Measurements from ENCODE around the gene MYG1. TPM values are rescaled to one million over a fixed set of nuclear protein-coding genes. Genes with fewer than 3 reads are reported as not detected.

Gene MYG1
- polyA plus RNA-seq, 3 donors, result 49.3 to 64.3 (median 55.7) TPM

DNA sequence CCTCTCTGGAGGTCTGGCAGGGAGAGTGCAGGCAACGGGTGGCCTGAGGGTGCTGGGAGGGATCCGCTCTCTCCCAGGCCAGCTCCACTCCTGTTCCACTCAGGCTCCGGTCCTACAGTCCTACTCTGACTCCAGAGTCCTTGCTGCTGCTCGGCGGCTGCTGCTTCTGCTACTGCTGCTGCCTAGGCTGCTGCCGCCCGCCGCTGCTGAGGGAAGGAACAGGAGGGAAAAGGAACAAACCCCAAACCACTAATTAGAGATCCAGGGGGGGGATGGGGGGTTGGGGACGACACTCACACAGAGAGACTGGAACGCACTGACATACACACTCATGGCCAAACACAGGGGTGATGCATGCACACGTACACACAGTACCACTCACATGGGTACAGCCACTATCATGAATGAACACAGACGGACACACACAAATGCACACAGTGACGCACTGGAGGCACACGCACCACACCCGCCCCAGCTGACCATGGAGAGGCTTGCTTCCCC is 36.7 kb downstream of the MYG1 start, which contains the start of gene SP7:
Gene SP7, minus strand, starts transcription at position 174 of the 501 bp plus-strand sequence. CDS start 708 bp downstream, outside the sequence.
- Histone ChIP-seq H3K9ac (ENCODE audit: insufficient read depth, low read length, poor library complexity, severe bottlenecking) (no peak within 1 kb of the TSS), H3K36me3 (replicated peaks in 1 of 2; ENCODE audit: control insufficient read depth in 1 of 2, insufficient read depth in 2 of 2, low read length in 2 of 2) (no peaks in the 10 kb centered on the region), H4K20me1 (ENCODE audit: insufficient read depth, low read length) (no peaks in the 10 kb centered on the region), H2AFZ (ENCODE audit: insufficient read depth, low read depth, low read length, poor library complexity, severe bottlenecking) (no peak within 1 kb of the TSS), H3K4me3 (replicated peaks in 1 of 3; ENCODE audit: low read depth in 2 of 3, low read length in 3 of 3) (no peak within 1 kb of the TSS), H3K27me3 (ENCODE audit: control insufficient read depth in 2 of 2, insufficient read depth in 2 of 2, low read length in 2 of 2) (peaks cover 5 to 37% of the 10 kb centered on the region in 2 donors), H3K79me2 (ENCODE audit: insufficient read depth, low read length) (no peaks in the 10 kb centered on the region), H3K4me1 (ENCODE audit: control insufficient read depth in 1 of 2, insufficient read depth in 2 of 2, low read length in 2 of 2) (peaks cover 6 to 9% of the 10 kb centered on the region in 2 donors), H3K4me2 (replicated peaks; ENCODE audit: extremely low read depth, low read length, poor library complexity, severe bottlenecking) (no peak within 1 kb of the TSS), H3K9me3 (replicated peaks in 1 of 2; ENCODE audit: control insufficient read depth in 1 of 2, insufficient read depth in 1 of 2, low read length in 2 of 2) (no peaks in the 10 kb centered on the region), H3K27ac (ENCODE audit: low read depth in 1 of 2, low read length in 2 of 2) (no peak within 1 kb of the TSS)
- H3K27me3 Mint-ChIP-seq (ENCODE audit: low read depth in 3 of 3), result peaks cover 46 to 74% (median 52%) of the 10 kb centered on the region in 3 donors
- H3K4me3 Mint-ChIP-seq, result peak within 1 kb of the TSS in 1 of 2 donors; percentile 76
- peaks cover 0 to 2% (median 0%) of the 10 kb centered on the region in 7 donors for H3K9me3 Mint-ChIP-seq
- peak within 1 kb of the TSS in 3 of 7 donors; percentile 44 to 70 (median 65) for H3K27ac Mint-ChIP-seq
- peaks cover 0 to 2% of the 10 kb centered on the region in 2 donors for H3K36me3 Mint-ChIP-seq
- peaks cover 21% of the 10 kb centered on the region for H3K4me1 Mint-ChIP-seq
- TF ChIP-seq, protein P1, sequence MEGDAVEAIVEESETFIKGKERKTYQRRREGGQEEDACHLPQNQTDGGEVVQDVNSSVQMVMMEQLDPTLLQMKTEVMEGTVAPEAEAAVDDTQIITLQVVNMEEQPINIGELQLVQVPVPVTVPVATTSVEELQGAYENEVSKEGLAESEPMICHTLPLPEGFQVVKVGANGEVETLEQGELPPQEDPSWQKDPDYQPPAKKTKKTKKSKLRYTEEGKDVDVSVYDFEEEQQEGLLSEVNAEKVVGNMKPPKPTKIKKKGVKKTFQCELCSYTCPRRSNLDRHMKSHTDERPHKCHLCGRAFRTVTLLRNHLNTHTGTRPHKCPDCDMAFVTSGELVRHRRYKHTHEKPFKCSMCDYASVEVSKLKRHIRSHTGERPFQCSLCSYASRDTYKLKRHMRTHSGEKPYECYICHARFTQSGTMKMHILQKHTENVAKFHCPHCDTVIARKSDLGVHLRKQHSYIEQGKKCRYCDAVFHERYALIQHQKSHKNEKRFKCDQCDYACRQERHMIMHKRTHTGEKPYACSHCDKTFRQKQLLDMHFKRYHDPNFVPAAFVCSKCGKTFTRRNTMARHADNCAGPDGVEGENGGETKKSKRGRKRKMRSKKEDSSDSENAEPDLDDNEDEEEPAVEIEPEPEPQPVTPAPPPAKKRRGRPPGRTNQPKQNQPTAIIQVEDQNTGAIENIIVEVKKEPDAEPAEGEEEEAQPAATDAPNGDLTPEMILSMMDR (IDR thresholded peaks at IDR 0.05), result no peak
- WGBS (ENCODE audit: insufficient coverage), result 13% methylated on average over 3 of the region's 15 CpGs
- DNase-seq, result peak in 1 of 3 donors; percentile 23
- intact Hi-C loops (cut with micrococcal nuclease), result no loop called here

DNA sequence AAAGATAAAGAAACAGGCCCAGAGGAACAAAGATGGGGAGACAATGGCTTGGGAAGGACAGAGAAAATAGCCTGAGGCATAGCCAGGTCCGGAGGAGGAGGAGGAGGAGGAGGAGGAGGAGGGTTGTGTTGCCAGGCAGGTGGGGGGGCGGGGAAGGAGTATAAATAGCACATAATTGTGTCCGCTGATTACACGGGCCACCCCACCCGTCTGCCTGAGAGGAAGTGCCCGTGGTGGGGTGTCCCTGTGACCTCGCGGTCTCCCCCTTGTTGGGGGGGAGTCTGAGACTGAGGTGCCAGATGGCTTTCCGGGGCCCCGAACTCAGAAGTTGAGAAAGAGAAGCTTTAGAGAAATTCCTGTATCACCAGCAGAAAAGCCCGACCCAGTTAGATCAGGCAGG is 38.5 kb downstream of the MYG1 start:
- H3K9me3 Mint-ChIP-seq, result peaks cover 0 to 5% (median 0%) of the 10 kb centered on the region in 7 donors
- H3K9me3 ChIP-seq (replicated peaks in 1 of 2; ENCODE audit: control insufficient read depth in 1 of 2, insufficient read depth in 1 of 2, low read length in 2 of 2), result no peaks in the 10 kb centered on the region
- no peak overlapping the region for H3K4me3 ChIP-seq (replicated peaks in 1 of 3; ENCODE audit: low read depth in 2 of 3, low read length in 3 of 3)
- peak overlapping the region in 1 of 2 donors; percentile 73 for H3K4me3 Mint-ChIP-seq
- no peak overlapping the region for H2AFZ ChIP-seq (ENCODE audit: insufficient read depth, low read depth, low read length, poor library complexity, severe bottlenecking)
- H3K4me1 ChIP-seq (ENCODE audit: control insufficient read depth in 1 of 2, insufficient read depth in 2 of 2, low read length in 2 of 2), result peaks cover 6 to 9% of the 10 kb centered on the region in 2 donors
- H3K27ac Mint-ChIP-seq, result peak overlapping the region in 1 of 7 donors; percentile 15
- peaks cover 5 to 35% of the 10 kb centered on the region in 2 donors for H3K27me3 ChIP-seq (ENCODE audit: control insufficient read depth in 2 of 2, insufficient read depth in 2 of 2, low read length in 2 of 2)
- H3K9ac ChIP-seq (ENCODE audit: insufficient read depth, low read length, poor library complexity, severe bottlenecking), result no peak overlapping the region
- no peak overlapping the region for H3K4me2 ChIP-seq (replicated peaks; ENCODE audit: extremely low read depth, low read length, poor library complexity, severe bottlenecking)
- no peak overlapping the region for H3K27ac ChIP-seq (ENCODE audit: low read depth in 1 of 2, low read length in 2 of 2)
- no peaks in the 10 kb centered on the region for H3K79me2 ChIP-seq (ENCODE audit: insufficient read depth, low read length)
- 4% methylated on average over 9 of the region's 11 CpGs for WGBS (ENCODE audit: insufficient coverage)
- DNase-seq, result no peak
- H4K20me1 ChIP-seq (ENCODE audit: insufficient read depth, low read length), result no peaks in the 10 kb centered on the region
- peaks cover 21% of the 10 kb centered on the region for H3K4me1 Mint-ChIP-seq
- intact Hi-C loops (cut with micrococcal nuclease), result no loop called here
- H3K27me3 Mint-ChIP-seq (ENCODE audit: low read depth in 3 of 3), result peaks cover 46 to 69% (median 49%) of the 10 kb centered on the region in 3 donors
- H3K36me3 ChIP-seq (replicated peaks in 1 of 2; ENCODE audit: control insufficient read depth in 1 of 2, insufficient read depth in 2 of 2, low read length in 2 of 2), result no peaks in the 10 kb centered on the region
- TF ChIP-seq, protein P1 (IDR thresholded peaks at IDR 0.05), result no peak
- H3K36me3 Mint-ChIP-seq, result peaks cover 0 to 2% of the 10 kb centered on the region in 2 donors
